ENCODE measurements around the gene EIF4B.

- TF ChIP-seq CTCF (IDR thresholded peaks at IDR 0.05) = no peak
- TF ChIP-seq POLR2A (IDR thresholded peaks at IDR 0.05) = no peak
These were observed 52.6 kb downstream of the EIF4B start for GRCh38 chr12:53058674-53059433.

Measured in adrenal gland (tissue), 5 donors.